Measurements from ENCODE around the gene ZFYVE1. TPM values are rescaled to one million over a fixed set of nuclear protein-coding genes. Genes with fewer than 3 reads are reported as not detected.

Gene ZFYVE1
- total RNA-seq, 1 donor = 30.8 TPM

DNA sequence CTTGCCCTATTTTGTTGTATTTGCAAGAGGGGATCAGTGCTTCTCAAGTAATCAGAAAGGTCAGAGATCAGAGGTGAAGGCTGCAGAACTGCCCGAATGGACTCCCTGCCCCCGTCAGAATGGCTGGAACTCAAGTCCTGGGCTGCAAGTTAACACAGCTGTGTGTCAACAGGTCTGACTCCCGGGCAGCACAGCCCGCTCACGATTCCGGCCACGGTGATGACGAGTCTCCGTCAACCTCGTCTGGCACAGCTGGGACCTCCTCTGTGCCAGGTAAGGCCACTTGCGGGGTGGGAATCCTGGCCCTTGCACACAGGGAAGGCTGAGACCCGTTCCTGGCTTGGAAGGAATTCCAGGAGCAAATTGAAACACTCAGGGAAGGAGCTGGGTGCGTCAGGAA is 87.3 kb downstream of the ZFYVE1 start:
- DNase-seq (ENCODE audit: insufficient read length, low spot score, missing footprints) = no peak
- H2AFZ ChIP-seq (ENCODE audit: low read length) = no peak overlapping the region
- peaks cover 33% of the 10 kb centered on the region for H3K36me3 ChIP-seq (ENCODE audit: insufficient read depth, low read length)
- no peak overlapping the region for H3K27ac ChIP-seq (ENCODE audit: low read depth, low read length)
- H3K79me2 ChIP-seq (ENCODE audit: insufficient read depth, low read length) = peaks cover 14% of the 10 kb centered on the region
- H3K4me2 ChIP-seq (ENCODE audit: insufficient read depth, low read length) = no peak overlapping the region
- no peaks in the 10 kb centered on the region for H3K9me3 ChIP-seq (ENCODE audit: low read depth, low read length)
- no peak for TF ChIP-seq CTCF (IDR thresholded peaks at IDR 0.05; ENCODE audit: extremely low read depth, low read depth, low read length)
- H3K27me3 ChIP-seq (ENCODE audit: insufficient read depth, low read length) = no peaks in the 10 kb centered on the region
- no peak overlapping the region for H3K4me3 ChIP-seq (ENCODE audit: insufficient read depth, low read length)
- no peaks in the 10 kb centered on the region for H3K4me1 ChIP-seq (ENCODE audit: insufficient read depth, low read length)
- H4K20me1 ChIP-seq (ENCODE audit: insufficient read depth, low read length) = no peaks in the 10 kb centered on the region

DNA sequence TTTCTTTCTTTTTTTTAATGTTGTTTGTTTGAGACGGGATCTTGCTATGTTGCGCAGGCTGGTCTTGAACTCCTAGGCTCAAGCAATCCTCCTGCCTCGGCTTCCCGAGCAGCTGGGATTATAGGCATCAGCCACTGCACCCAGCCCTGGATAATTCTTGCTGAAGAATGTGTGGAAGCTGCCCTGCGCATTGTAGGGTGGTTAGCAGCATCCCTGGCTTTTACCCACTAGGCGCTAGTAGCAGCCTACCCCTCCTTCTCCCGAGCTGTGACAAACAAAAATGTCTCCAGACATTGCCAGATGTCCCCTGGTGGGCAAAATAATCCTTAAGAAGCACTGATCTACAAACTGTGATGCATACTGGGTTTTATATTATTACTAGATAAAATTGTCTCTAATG is 94.0 kb downstream of the ZFYVE1 start:
- H3K9me3 ChIP-seq (ENCODE audit: low read depth, low read length) = no peaks in the 10 kb centered on the region
- peaks cover 2% of the 10 kb centered on the region for H3K36me3 ChIP-seq (ENCODE audit: insufficient read depth, low read length)
- H3K79me2 ChIP-seq (ENCODE audit: insufficient read depth, low read length) = peaks cover 62% of the 10 kb centered on the region
- no peak for DNase-seq (ENCODE audit: insufficient read length, low spot score, missing footprints)
- H4K20me1 ChIP-seq (ENCODE audit: insufficient read depth, low read length) = no peaks in the 10 kb centered on the region
- no peak overlapping the region for H3K4me3 ChIP-seq (ENCODE audit: insufficient read depth, low read length)
- H3K27me3 ChIP-seq (ENCODE audit: insufficient read depth, low read length) = no peaks in the 10 kb centered on the region
- H2AFZ ChIP-seq (ENCODE audit: low read length) = no peak overlapping the region
- no peak overlapping the region for H3K27ac ChIP-seq (ENCODE audit: low read depth, low read length)
- no peaks in the 10 kb centered on the region for H3K4me1 ChIP-seq (ENCODE audit: insufficient read depth, low read length)
- no peak for TF ChIP-seq CTCF (IDR thresholded peaks at IDR 0.05; ENCODE audit: extremely low read depth, low read depth, low read length)
- no peak overlapping the region for H3K4me2 ChIP-seq (ENCODE audit: insufficient read depth, low read length)

DNA sequence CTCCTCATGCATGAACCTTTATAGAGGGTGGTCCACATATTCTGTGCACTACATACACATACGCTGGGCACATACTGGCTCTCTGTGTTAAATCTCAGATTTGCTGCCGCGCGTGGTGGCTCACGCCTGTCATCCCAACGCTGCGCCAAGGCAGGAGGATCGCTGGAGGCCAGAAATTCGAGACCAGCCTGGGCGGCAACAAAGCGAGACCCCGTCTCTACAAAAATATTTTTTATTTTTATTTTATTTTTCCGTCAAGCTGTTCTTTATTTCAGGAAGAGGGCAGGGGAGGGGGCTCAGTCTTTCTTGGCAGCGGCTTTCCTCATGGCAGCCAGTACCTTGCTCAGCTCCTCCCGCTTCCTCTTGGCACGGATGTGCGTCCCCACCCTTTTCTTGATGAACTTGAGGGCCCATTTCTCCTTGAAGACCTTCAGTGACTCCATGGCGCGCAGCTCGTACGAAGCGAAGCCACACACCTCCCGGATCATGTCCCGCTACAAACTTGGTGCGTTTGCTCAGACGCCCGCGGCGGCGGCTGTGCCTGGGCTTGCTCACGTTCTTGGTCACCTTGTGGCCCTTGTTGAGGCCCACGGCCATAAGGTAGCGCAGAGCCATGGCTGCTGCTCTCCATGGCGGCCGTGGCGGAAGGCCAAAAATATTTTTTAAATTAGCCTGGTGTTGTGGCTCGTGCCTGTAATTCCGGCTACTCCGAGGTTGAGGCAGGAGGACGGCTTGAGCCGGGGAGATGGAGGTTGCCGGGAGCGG is 97.4 kb downstream of the ZFYVE1 start:
- Histone ChIP-seq H3K4me1 (ENCODE audit: insufficient read depth, low read length) (no peaks in the 10 kb centered on the region), H3K27ac (ENCODE audit: low read depth, low read length) (no peak overlapping the region), H3K9me3 (ENCODE audit: low read depth, low read length) (no peaks in the 10 kb centered on the region), H3K27me3 (ENCODE audit: insufficient read depth, low read length) (no peaks in the 10 kb centered on the region), H3K36me3 (ENCODE audit: insufficient read depth, low read length) (no peaks in the 10 kb centered on the region), H3K4me2 (ENCODE audit: insufficient read depth, low read length) (peak overlapping the region; percentile 48), H3K4me3 (ENCODE audit: insufficient read depth, low read length) (peak overlapping the region; percentile 35), H3K79me2 (ENCODE audit: insufficient read depth, low read length) (peaks cover 52% of the 10 kb centered on the region), H2AFZ (ENCODE audit: low read length) (peak overlapping the region; percentile 65), H4K20me1 (ENCODE audit: insufficient read depth, low read length) (no peaks in the 10 kb centered on the region)
- no peak for TF ChIP-seq CTCF (IDR thresholded peaks at IDR 0.05; ENCODE audit: extremely low read depth, low read depth, low read length)
- no peak for DNase-seq (ENCODE audit: insufficient read length, low spot score, missing footprints)

- no peaks in the 10 kb centered on the region for H3K9me3 ChIP-seq (ENCODE audit: low read depth, low read length)
- peak overlapping the region; percentile 35 for H3K4me3 ChIP-seq (ENCODE audit: insufficient read depth, low read length)
- no peaks in the 10 kb centered on the region for H3K4me1 ChIP-seq (ENCODE audit: insufficient read depth, low read length)
- no peak for TF ChIP-seq CTCF (IDR thresholded peaks at IDR 0.05; ENCODE audit: extremely low read depth, low read depth, low read length)
- DNase-seq (ENCODE audit: insufficient read length, low spot score, missing footprints) = peak; percentile 81
- H3K79me2 ChIP-seq (ENCODE audit: insufficient read depth, low read length) = peaks cover 50% of the 10 kb centered on the region
- H3K27ac ChIP-seq (ENCODE audit: low read depth, low read length) = no peak overlapping the region
- no peaks in the 10 kb centered on the region for H4K20me1 ChIP-seq (ENCODE audit: insufficient read depth, low read length)
- H3K27me3 ChIP-seq (ENCODE audit: insufficient read depth, low read length) = no peaks in the 10 kb centered on the region
- peak overlapping the region; percentile 65 for H2AFZ ChIP-seq (ENCODE audit: low read length)
- peak overlapping the region; percentile 48 for H3K4me2 ChIP-seq (ENCODE audit: insufficient read depth, low read length)
- H3K36me3 ChIP-seq (ENCODE audit: insufficient read depth, low read length) = no peaks in the 10 kb centered on the region
Measured at GRCh38 chr14:72928872-72929271, 98.0 kb downstream of the ZFYVE1 start.

All from osteoblast (primary cell).